Liver (tissue), 3 donors: ENCODE measurements around the gene IL1RN.

ENCODE experiments used
- EGR1 ChIP-seq, 2 donors: IDR thresholded peaks; 2 replicates each; pipeline ENCODE4 v1.6.1; 2016 to 2018; ENCODE audit warnings: antibody characterized with exemption in 2 of 2, low read depth in 2 of 2
- GABPA ChIP-seq, 2 donors: IDR thresholded peaks in 1 of 2; conservative IDR thresholded peaks in 1 of 2; 2 replicates each; pipeline ENCODE4 v1.6.1; 2016; ENCODE audit warnings: antibody characterized with exemption in 2 of 2, mild to moderate bottlenecking in 1 of 2, moderate library complexity in 1 of 2
- HNF4G ChIP-seq: IDR thresholded peaks from 2 replicates; pipeline ENCODE4 v1.6.1; 2016; ENCODE audit warnings: antibody characterized with exemption
- MAX ChIP-seq: IDR thresholded peaks from 2 replicates; pipeline ENCODE4 v1.6.1; 2016; ENCODE audit warnings: antibody characterized with exemption
- NR2F2 ChIP-seq: IDR thresholded peaks from 2 replicates; pipeline ENCODE4 v1.6.1; 2016; ENCODE audit warnings: antibody characterized with exemption
- RAD21 ChIP-seq, 2 donors: IDR thresholded peaks; 2 replicates each; pipeline ENCODE4 v1.6.1; 2016; ENCODE audit warnings: antibody characterized with exemption in 2 of 2, mild to moderate bottlenecking in 2 of 2
- RXRA ChIP-seq, 2 donors: IDR thresholded peaks; 2 replicates each; pipeline ENCODE4 v1.6.1; 2017 to 2018; ENCODE audit warnings: antibody characterized with exemption in 2 of 2, mild to moderate bottlenecking in 1 of 2
- SP1 ChIP-seq: IDR thresholded peaks from 2 replicates; pipeline ENCODE4 v1.6.1; 2018; ENCODE audit warnings: antibody characterized with exemption, mild to moderate bottlenecking
- TAF1 ChIP-seq: conservative IDR thresholded peaks from 2 replicates; pipeline ENCODE4 v1.6.1; 2016; ENCODE audit warnings: antibody characterized with exemption, mild to moderate bottlenecking
- YY1 ChIP-seq: IDR thresholded peaks from 2 replicates; pipeline ENCODE4 v1.6.1; 2016; ENCODE audit warnings: antibody characterized with exemption, mild to moderate bottlenecking
- TF ChIP-seq, protein P1 (sequence below): fragments of 150-350 bp; IDR thresholded peaks from 2 replicates; pipeline ENCODE4 v1.5.1; 2017; ENCODE audit warnings: improper control_type of control experiment, low read depth, low read length; ENCODE audit not compliant: missing input control
- TF ChIP-seq, protein P2 (sequence below): IDR thresholded peaks from 2 replicates; pipeline ENCODE4 v1.6.1; 2016; ENCODE audit warnings: antibody characterized with exemption, mild to moderate bottlenecking
- donor health status: healthy.
- donor health status: healthy.

DNA sequence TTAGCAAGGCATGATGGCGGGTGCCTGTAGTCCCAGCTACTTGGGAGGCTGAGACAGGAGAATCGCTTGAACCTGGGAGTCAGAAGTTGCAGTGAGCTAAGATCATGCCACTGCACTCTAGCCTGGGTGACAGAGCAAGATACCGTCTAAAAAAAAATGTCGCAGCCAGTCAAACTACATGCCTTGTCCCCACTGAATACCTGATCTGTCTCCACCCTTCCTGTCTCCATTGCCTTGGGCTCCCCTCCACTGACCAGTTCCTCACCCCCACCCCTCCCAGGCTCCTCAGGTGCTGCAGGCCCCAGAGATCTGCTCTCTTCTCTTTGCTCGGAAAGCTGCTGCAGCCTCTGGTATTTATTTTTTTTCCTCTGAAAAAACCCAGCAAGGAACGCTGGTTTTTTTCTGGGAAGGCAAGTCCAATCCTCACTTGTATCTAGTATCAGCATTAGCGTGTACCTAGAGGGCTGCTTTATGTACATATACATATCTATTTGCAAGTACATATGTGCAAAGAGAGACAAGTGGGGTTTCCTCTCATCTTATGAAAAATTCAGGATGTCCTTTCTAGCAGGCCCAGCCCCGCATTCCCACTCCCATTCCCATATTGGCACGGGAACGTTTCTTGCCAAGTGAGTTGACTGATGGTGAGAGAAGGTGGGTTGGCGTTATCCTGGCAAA, 50.8 kb downstream of the IL1RN start:
- TF ChIP-seq NR2F2 (no peak), YY1 (no peak), MAX (no peak), RAD21 (IDR thresholded peaks at IDR 0.05) (no peak), GABPA (IDR thresholded peaks at IDR 0.05 in 1 of 2, conservative IDR thresholded peaks at IDR 0.05 in 1 of 2) (no peak), RXRA (IDR thresholded peaks at IDR 0.05) (no peak), SP1 (no peak), EGR1 (IDR thresholded peaks at IDR 0.05; ENCODE audit: low read depth in 2 of 2) (no peak), HNF4G (no peak), TAF1 (no peak)
- TF ChIP-seq, protein P1, sequence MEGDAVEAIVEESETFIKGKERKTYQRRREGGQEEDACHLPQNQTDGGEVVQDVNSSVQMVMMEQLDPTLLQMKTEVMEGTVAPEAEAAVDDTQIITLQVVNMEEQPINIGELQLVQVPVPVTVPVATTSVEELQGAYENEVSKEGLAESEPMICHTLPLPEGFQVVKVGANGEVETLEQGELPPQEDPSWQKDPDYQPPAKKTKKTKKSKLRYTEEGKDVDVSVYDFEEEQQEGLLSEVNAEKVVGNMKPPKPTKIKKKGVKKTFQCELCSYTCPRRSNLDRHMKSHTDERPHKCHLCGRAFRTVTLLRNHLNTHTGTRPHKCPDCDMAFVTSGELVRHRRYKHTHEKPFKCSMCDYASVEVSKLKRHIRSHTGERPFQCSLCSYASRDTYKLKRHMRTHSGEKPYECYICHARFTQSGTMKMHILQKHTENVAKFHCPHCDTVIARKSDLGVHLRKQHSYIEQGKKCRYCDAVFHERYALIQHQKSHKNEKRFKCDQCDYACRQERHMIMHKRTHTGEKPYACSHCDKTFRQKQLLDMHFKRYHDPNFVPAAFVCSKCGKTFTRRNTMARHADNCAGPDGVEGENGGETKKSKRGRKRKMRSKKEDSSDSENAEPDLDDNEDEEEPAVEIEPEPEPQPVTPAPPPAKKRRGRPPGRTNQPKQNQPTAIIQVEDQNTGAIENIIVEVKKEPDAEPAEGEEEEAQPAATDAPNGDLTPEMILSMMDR: no peak
- TF ChIP-seq, protein P2, sequence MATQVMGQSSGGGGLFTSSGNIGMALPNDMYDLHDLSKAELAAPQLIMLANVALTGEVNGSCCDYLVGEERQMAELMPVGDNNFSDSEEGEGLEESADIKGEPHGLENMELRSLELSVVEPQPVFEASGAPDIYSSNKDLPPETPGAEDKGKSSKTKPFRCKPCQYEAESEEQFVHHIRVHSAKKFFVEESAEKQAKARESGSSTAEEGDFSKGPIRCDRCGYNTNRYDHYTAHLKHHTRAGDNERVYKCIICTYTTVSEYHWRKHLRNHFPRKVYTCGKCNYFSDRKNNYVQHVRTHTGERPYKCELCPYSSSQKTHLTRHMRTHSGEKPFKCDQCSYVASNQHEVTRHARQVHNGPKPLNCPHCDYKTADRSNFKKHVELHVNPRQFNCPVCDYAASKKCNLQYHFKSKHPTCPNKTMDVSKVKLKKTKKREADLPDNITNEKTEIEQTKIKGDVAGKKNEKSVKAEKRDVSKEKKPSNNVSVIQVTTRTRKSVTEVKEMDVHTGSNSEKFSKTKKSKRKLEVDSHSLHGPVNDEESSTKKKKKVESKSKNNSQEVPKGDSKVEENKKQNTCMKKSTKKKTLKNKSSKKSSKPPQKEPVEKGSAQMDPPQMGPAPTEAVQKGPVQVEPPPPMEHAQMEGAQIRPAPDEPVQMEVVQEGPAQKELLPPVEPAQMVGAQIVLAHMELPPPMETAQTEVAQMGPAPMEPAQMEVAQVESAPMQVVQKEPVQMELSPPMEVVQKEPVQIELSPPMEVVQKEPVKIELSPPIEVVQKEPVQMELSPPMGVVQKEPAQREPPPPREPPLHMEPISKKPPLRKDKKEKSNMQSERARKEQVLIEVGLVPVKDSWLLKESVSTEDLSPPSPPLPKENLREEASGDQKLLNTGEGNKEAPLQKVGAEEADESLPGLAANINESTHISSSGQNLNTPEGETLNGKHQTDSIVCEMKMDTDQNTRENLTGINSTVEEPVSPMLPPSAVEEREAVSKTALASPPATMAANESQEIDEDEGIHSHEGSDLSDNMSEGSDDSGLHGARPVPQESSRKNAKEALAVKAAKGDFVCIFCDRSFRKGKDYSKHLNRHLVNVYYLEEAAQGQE: no peak
